ENCODE data around the gene UROD. TPM values are rescaled to one million over a fixed set of nuclear protein-coding genes. Genes with fewer than 3 reads are reported as not detected.

UROD gene
- polyA plus RNA-seq, 1 experiment = 185 TPM

DNA sequence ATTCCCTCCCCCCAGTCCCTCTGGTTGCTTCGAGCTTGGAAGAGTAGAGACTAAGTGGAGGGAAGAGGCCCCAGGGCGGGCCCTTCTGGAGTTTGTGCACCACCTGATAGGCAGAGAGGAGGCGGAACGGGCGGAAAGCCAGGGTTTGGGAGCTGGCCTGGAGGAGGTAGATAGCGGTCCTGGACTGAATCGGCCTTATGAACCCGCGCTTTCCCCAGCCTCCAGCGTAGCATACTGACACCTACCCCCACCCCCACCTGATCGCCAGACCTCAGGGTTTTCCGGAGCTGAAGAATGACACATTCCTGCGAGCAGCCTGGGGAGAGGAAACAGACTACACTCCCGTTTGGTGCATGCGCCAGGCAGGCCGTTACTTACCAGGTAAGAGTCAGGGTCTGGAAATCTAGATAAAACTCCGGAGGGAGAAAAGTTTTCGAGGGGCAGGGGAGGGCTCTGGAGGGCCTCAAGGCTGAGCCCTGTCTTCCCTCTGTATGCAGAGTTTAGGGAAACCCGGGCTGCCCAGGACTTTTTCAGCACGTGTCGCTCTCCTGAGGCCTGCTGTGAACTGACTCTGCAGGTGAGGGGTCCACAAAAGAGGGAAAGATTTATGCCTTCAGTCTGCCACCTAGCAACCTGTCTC is 705 bp downstream of the UROD start:
- H3K9me3 ChIP-seq (ENCODE audit: control insufficient read depth, insufficient read depth, low read length) = no peaks in the 10 kb centered on the region; the same call in 1 of the 2 replicates
- H3K27ac ChIP-seq (ENCODE audit: low read depth, low read length) = peak overlapping the region; percentile 82
- H3K4me3 ChIP-seq (ENCODE audit: low read depth, low read length) = peak overlapping the region; percentile 79
- CTCF ChIA-PET = interaction anchor here (0.7 to 11.4 kb wide), 10 partner anchors 8 to 480 kb away, joined by 3 to 616 read pairs (median 22); partner anchors contain the start of genes MUTYH, TESK2 and TOE1
- DNase-seq (ENCODE audit: low read depth, low spot score) = peak; percentile 21
- POLR2A ChIA-PET = interaction anchor here (0.6 to 3.5 kb wide), 13 partner anchors 26 to 871 kb away, joined by 3 to 38 read pairs (median 4); partner anchors contain the start of genes EIF2B3, KLF18, MMACHC and MUTYH
- TF ChIP-seq, protein P1, sequence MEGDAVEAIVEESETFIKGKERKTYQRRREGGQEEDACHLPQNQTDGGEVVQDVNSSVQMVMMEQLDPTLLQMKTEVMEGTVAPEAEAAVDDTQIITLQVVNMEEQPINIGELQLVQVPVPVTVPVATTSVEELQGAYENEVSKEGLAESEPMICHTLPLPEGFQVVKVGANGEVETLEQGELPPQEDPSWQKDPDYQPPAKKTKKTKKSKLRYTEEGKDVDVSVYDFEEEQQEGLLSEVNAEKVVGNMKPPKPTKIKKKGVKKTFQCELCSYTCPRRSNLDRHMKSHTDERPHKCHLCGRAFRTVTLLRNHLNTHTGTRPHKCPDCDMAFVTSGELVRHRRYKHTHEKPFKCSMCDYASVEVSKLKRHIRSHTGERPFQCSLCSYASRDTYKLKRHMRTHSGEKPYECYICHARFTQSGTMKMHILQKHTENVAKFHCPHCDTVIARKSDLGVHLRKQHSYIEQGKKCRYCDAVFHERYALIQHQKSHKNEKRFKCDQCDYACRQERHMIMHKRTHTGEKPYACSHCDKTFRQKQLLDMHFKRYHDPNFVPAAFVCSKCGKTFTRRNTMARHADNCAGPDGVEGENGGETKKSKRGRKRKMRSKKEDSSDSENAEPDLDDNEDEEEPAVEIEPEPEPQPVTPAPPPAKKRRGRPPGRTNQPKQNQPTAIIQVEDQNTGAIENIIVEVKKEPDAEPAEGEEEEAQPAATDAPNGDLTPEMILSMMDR (IDR thresholded peaks at IDR 0.05; ENCODE audit: low read depth, low read length) = no peak
- H3K27me3 ChIP-seq (ENCODE audit: control insufficient read depth, insufficient read depth, low read length) = no peaks in the 10 kb centered on the region

DNA sequence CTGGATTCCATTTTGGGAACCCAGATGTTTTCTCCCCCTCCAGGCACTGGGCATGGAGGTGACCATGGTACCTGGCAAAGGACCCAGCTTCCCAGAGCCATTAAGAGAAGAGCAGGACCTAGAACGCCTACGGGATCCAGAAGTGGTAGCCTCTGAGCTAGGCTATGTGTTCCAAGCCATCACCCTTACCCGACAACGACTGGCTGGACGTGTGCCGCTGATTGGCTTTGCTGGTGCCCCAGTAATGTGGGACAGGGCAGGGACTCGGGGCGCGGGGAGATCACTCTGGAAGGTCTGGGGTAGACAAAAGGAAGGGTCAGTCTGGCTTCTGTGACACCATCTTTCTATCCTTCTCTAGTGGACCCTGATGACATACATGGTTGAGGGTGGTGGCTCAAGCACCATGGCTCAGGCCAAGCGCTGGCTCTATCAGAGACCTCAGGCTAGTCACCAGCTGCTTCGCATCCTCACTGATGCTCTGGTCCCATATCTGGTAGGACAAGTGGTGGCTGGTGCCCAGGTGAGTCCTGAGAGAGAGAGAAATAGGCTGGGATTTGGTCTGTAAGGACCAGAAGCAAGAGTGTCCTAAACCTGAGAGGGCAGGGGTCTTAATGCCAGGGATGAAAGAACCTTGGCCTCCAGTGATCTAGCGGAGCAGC is 1.6 kb downstream of the UROD start:
- H3K4me3 ChIP-seq (ENCODE audit: low read depth, low read length) = peak overlapping the region; percentile 79
- H3K9me3 ChIP-seq (ENCODE audit: control insufficient read depth, insufficient read depth, low read length) = no peaks in the 10 kb centered on the region; the same call in 1 of the 2 replicates
- no peak overlapping the region for H3K27ac ChIP-seq (ENCODE audit: low read depth, low read length)
- no peak for DNase-seq (ENCODE audit: low read depth, low spot score)
- POLR2A ChIA-PET = interaction anchor here (0.8 to 3.5 kb wide), 6 partner anchors 214 to 508 kb away, joined by 3 to 38 read pairs (median 4); partner anchors contain the start of genes MUTYH, PLK3, PRDX1 and TOE1
- TF ChIP-seq, protein P1 (IDR thresholded peaks at IDR 0.05; ENCODE audit: low read depth, low read length) = no peak
- CTCF ChIA-PET = interaction anchor here (0.5 to 11.4 kb wide), 36 partner anchors 11 to 556 kb away, joined by 3 to 616 read pairs (median 6); partner anchors contain the start of genes CCDC163, EIF2B3, HPDL and MUTYH
- no peaks in the 10 kb centered on the region for H3K27me3 ChIP-seq (ENCODE audit: control insufficient read depth, insufficient read depth, low read length)

DNA sequence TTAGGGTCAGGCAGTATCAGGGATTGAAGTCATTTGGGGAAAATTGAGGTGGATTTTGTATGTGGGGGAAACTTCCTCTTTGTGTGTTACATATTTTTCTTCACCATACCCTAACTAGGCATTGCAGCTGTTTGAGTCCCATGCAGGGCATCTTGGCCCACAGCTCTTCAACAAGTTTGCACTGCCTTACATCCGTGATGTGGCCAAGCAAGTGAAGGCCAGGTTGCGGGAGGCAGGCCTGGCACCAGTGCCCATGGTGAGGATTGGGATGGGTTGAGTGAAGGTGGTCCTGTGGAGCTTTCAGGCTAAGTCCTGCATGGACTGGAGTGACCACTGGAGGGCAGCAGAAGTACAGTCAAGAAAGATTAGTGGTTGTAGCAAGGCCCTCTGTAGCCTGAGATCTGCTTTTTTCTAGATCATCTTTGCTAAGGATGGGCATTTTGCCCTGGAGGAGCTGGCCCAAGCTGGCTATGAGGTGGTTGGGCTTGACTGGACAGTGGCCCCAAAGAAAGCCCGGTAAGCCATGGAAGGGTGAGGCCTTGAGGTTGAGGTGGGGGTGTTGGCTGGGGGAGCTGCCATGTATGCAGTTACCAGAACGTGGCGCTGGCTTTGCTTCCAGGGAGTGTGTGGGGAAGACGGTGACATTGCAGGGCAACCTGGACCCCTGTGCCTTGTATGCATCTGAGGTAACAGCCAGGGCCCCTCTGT is 2.4 kb downstream of the UROD start:
- POLR2A ChIA-PET = interaction anchor here (0.8 to 1.7 kb wide), 5 partner anchors 215 to 507 kb away, joined by 3 to 8 read pairs (median 4); partner anchors contain the start of genes MUTYH, PLK3, PRDX1 and TOE1
- CTCF ChIA-PET = interaction anchor here (0.5 to 11.4 kb wide), 51 partner anchors 9 to 555 kb away, joined by 3 to 616 read pairs (median 4); partner anchors contain the start of genes BEST4, CCDC163, EIF2B3 and HPDL
- H3K9me3 ChIP-seq (ENCODE audit: control insufficient read depth, insufficient read depth, low read length) = no peaks in the 10 kb centered on the region; the same call in 1 of the 2 replicates
- peak overlapping the region; percentile 27 for H3K4me3 ChIP-seq (ENCODE audit: low read depth, low read length)
- H3K27ac ChIP-seq (ENCODE audit: low read depth, low read length) = no peak overlapping the region
- peak; percentile 74 for DNase-seq (ENCODE audit: low read depth, low spot score)
- TF ChIP-seq, protein P1 (IDR thresholded peaks at IDR 0.05; ENCODE audit: low read depth, low read length) = peak; percentile 89
- no peaks in the 10 kb centered on the region for H3K27me3 ChIP-seq (ENCODE audit: control insufficient read depth, insufficient read depth, low read length)

DNA sequence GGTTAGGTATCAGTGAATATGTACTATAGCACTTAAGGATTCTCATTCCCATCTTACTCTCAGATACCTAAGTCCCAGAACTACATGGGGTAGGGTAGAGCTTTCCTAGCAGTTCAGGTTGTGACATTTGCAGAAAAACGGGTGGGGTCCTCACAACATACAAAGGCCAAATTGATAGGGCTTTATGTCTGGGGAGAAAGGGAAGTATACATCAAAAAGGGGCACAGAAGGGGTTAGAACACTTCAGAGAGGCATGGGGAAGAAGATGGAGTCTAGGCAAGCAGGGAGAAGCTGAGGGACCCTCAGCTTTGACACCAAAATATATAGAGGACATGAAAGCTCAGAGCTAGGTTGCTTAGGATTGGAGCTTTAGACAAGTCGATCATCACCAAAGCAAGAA is 3.6 kb downstream of the UROD start:
- TF ChIP-seq, protein P1 (IDR thresholded peaks at IDR 0.05; ENCODE audit: low read depth, low read length) = no peak
- ChIA-PET POLR2A (interaction anchor here (1.7 kb wide), 1 partner anchor 324 kb away, joined by 4 read pairs; the partner anchor contains the start of genes MUTYH and TOE1), CTCF (interaction anchor here (0.6 to 11.4 kb wide), 5 partner anchors 16 to 477 kb away, joined by 4 to 616 read pairs (median 37); partner anchors contain the start of genes MUTYH, RNU5D-1, TESK2 and TOE1)
- H3K9me3 ChIP-seq (ENCODE audit: control insufficient read depth, insufficient read depth, low read length) = no peaks in the 10 kb centered on the region
- H3K27me3 ChIP-seq (ENCODE audit: control insufficient read depth, insufficient read depth, low read length) = no peaks in the 10 kb centered on the region
- DNase-seq (ENCODE audit: low read depth, low spot score) = no peak
- no peak overlapping the region for H3K4me3 ChIP-seq (ENCODE audit: low read depth, low read length)
- no peak overlapping the region for H3K27ac ChIP-seq (ENCODE audit: low read depth, low read length)

All from AG04450 (cell line).